ENCODE results near the gene MYL6.
A peak's percentile ranks its signal among the peaks of the same experiment; 100 is the strongest.
"Not testable (repeated sequence)": the region's sequence is repeated elsewhere in the genome, so short reads cannot be mapped to it uniquely, and the experiment has no call there.

MYL6 gene

GRCh38 chr12:56129942-56130495 is 28.1 kb upstream of the MYL6 start:
- DNase-seq = no peak

GRCh38 chr12:56130876-56131275 is 27.3 kb upstream of the MYL6 start:
- DNase-seq = no peak

GRCh38 chr12:56134897-56135296 is 23.3 kb upstream of the MYL6 start:
- no peak for DNase-seq

- DNase-seq = no peak
Observed at GRCh38 chr12:56137853-56138571, 20.1 kb upstream of the MYL6 start.

GRCh38 chr12:56141946-56142784 is 16.0 kb upstream of the MYL6 start:
- DNase-seq = no peak

GRCh38 chr12:56143217-56143616 is 14.9 kb upstream of the MYL6 start:
- DNase-seq = no peak

GRCh38 chr12:56143870-56144269 is 14.3 kb upstream of the MYL6 start:
- no peak for DNase-seq

GRCh38 chr12:56145217-56145616 is 12.9 kb upstream of the MYL6 start:
- DNase-seq = no peak

- no peak for DNase-seq
Observed at GRCh38 chr12:56146492-56147460, 11.4 kb upstream of the MYL6 start.

GRCh38 chr12:56150563-56150962 is 7.6 kb upstream of the MYL6 start:
- DNase-seq = no peak

GRCh38 chr12:56151672-56152131 is 6.5 kb upstream of the MYL6 start:
- no peak for DNase-seq

GRCh38 chr12:56152132-56152755 is 5.9 kb upstream of the MYL6 start, which contains the start of gene MYL6B:
TSS of gene MYL6B (plus strand) at chr12:56152587. CDS start at chr12:56153919, 1,332 bp downstream.
- peak; percentile 30 for DNase-seq

- no peak for DNase-seq
Observed at GRCh38 chr12:56152756-56153677, 5.1 kb upstream of the MYL6 start.

GRCh38 chr12:56153678-56154065 is 4.5 kb upstream of the MYL6 start:
- DNase-seq = no peak

- no peak for DNase-seq
Observed at GRCh38 chr12:56154246-56154771, 3.9 kb upstream of the MYL6 start.

GRCh38 chr12:56154818-56155217 is 3.3 kb upstream of the MYL6 start:
- DNase-seq = no peak

GRCh38 chr12:56155256-56155845 is 2.8 kb upstream of the MYL6 start:
- DNase-seq = no peak

GRCh38 chr12:56156464-56157200 is 1.5 kb upstream of the MYL6 start:
- DNase-seq = not testable (repeated sequence)

All from NCI-H2081 treated with DMSO at 0.1 percent for 48 hours (cell line).